ENCODE results near the gene DKK3.

The DKK3 gene

GRCh38 chr11:12009617-12010321 lies 1.3 kb upstream of the DKK3 start:
- Histone ChIP-seq H3K4me3 (no peak overlapping the region), H3K9me3 (ENCODE audit: low read depth, low read length) (no peaks in the 10 kb centered on the region), H3K27ac (no peak overlapping the region), H3K9ac (ENCODE audit: insufficient read length) (no peak overlapping the region), H3K36me3 (ENCODE audit: insufficient read depth, low read length) (no peaks in the 10 kb centered on the region)
- no peak for DNase-seq (ENCODE audit: low read depth, low spot score)
- TF ChIP-seq POLR2AphosphoS5 (IDR thresholded peaks at IDR 0.05; ENCODE audit: borderline replicate concordance, low read depth, low read length) (no peak), EZH2 (IDR thresholded peaks at IDR 0.05) (no peak), FOXP2 (optimal IDR thresholded peaks at IDR 0.05; ENCODE audit: control extremely low read depth, extremely low read length, insufficient read depth) (no peak)

GRCh38 chr11:12008790-12009616 lies 577 bp upstream of the DKK3 start:
- Histone ChIP-seq H3K27ac (no peak overlapping the region), H3K9me3 (ENCODE audit: low read depth, low read length) (no peaks in the 10 kb centered on the region), H3K36me3 (ENCODE audit: insufficient read depth, low read length) (no peaks in the 10 kb centered on the region), H3K4me3 (peak overlapping the region; percentile 79), H3K9ac (ENCODE audit: insufficient read length) (peak overlapping the region; percentile 15)
- DNase-seq (ENCODE audit: low read depth, low spot score), result no peak
- TF ChIP-seq POLR2AphosphoS5 (IDR thresholded peaks at IDR 0.05; ENCODE audit: borderline replicate concordance, low read depth, low read length) (no peak), FOXP2 (optimal IDR thresholded peaks at IDR 0.05; ENCODE audit: control extremely low read depth, extremely low read length, insufficient read depth) (no peak), EZH2 (IDR thresholded peaks at IDR 0.05) (no peak)

DNA sequence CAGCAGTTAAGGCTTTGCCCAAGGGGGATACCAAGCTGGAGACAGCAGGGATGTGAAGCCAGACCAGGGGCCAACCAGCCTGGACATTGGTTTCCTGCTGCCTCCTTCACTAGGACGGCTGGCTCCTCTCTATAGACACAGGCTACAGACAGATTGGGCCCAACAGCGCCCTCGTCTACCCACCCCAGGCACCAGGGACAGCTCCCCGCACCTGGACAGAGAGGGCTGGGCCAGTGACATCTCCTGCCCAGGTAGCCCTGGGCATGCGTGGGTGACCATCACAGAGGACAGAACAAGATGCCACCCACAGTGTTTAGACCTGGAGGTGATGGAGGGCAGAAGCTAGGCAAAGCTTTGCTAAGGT lies 1.2 kb downstream of the DKK3 start:
- H3K9ac ChIP-seq (ENCODE audit: insufficient read length), result no peak overlapping the region

GRCh38 chr11:12006552-12007229 lies 1.7 kb downstream of the DKK3 start:
- Histone ChIP-seq H3K27ac (no peak overlapping the region), H3K9ac (ENCODE audit: insufficient read length) (no peak overlapping the region), H3K4me3 (no peak overlapping the region), H3K36me3 (ENCODE audit: insufficient read depth, low read length) (no peaks in the 10 kb centered on the region), H3K9me3 (ENCODE audit: low read depth, low read length) (no peaks in the 10 kb centered on the region)
- no peak for DNase-seq (ENCODE audit: low read depth, low spot score)
- TF ChIP-seq POLR2AphosphoS5 (IDR thresholded peaks at IDR 0.05; ENCODE audit: borderline replicate concordance, low read depth, low read length), result no peak
- no peak for TF ChIP-seq FOXP2 (optimal IDR thresholded peaks at IDR 0.05; ENCODE audit: control extremely low read depth, extremely low read length, insufficient read depth)
- TF ChIP-seq EZH2 (IDR thresholded peaks at IDR 0.05), result no peak

More for the DNA sequence above, 1.2 kb downstream of the DKK3 start:
- no peak overlapping the region for H3K4me3 ChIP-seq
- H3K36me3 ChIP-seq (ENCODE audit: insufficient read depth, low read length), result no peaks in the 10 kb centered on the region
- TF ChIP-seq POLR2AphosphoS5 (IDR thresholded peaks at IDR 0.05; ENCODE audit: borderline replicate concordance, low read depth, low read length) (no peak), FOXP2 (optimal IDR thresholded peaks at IDR 0.05; ENCODE audit: control extremely low read depth, extremely low read length, insufficient read depth) (no peak), EZH2 (IDR thresholded peaks at IDR 0.05) (no peak)
- H3K9me3 ChIP-seq (ENCODE audit: low read depth, low read length), result no peaks in the 10 kb centered on the region
- H3K27ac ChIP-seq, result no peak overlapping the region
- no peak for DNase-seq (ENCODE audit: low read depth, low spot score)

GRCh38 chr11:12005476-12005875 lies 3.0 kb downstream of the DKK3 start:
- H3K9ac ChIP-seq (ENCODE audit: insufficient read length), result no peak overlapping the region
- H3K36me3 ChIP-seq (ENCODE audit: insufficient read depth, low read length), result no peaks in the 10 kb centered on the region
- no peaks in the 10 kb centered on the region for H3K9me3 ChIP-seq (ENCODE audit: low read depth, low read length)
- DNase-seq (ENCODE audit: low read depth, low spot score), result no peak
- H3K4me3 ChIP-seq, result no peak overlapping the region
- H3K27ac ChIP-seq, result no peak overlapping the region
- TF ChIP-seq EZH2 (IDR thresholded peaks at IDR 0.05) (no peak), POLR2AphosphoS5 (IDR thresholded peaks at IDR 0.05; ENCODE audit: borderline replicate concordance, low read depth, low read length) (no peak), FOXP2 (optimal IDR thresholded peaks at IDR 0.05; ENCODE audit: control extremely low read depth, extremely low read length, insufficient read depth) (no peak)

DNA sequence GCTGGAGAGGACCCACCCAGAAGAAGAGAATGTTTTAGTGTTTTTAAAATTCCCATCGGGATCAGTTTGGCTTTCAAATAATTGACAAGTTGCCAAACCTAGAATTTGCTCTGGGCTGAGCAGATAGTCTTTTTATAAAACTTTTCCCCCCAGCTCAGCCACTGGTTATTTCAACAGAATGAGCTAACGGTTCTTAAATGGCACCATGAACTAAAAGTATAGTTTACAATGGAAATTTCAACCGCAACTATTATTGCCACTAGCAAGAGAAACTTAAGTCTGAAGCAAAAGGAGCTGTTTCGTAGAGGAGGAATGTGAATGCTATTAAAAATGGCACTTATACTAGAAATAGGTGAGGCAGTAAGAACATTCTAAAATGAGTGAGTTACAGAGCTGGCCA lies 3.4 kb downstream of the DKK3 start:
- TF ChIP-seq FOXP2 (optimal IDR thresholded peaks at IDR 0.05; ENCODE audit: control extremely low read depth, extremely low read length, insufficient read depth), result no peak
- TF ChIP-seq POLR2AphosphoS5 (IDR thresholded peaks at IDR 0.05; ENCODE audit: borderline replicate concordance, low read depth, low read length), result no peak
- TF ChIP-seq EZH2 (IDR thresholded peaks at IDR 0.05), result no peak
- H3K36me3 ChIP-seq (ENCODE audit: insufficient read depth, low read length), result no peaks in the 10 kb centered on the region
- no peak overlapping the region for H3K9ac ChIP-seq (ENCODE audit: insufficient read length)
- no peaks in the 10 kb centered on the region for H3K9me3 ChIP-seq (ENCODE audit: low read depth, low read length)
- DNase-seq (ENCODE audit: low read depth, low spot score), result no peak
- H3K4me3 ChIP-seq, result 0 out of 2 replicates have a peak overlapping the region, but pooled peaks have one; percentile 7
- H3K27ac ChIP-seq, result no peak overlapping the region

DNA sequence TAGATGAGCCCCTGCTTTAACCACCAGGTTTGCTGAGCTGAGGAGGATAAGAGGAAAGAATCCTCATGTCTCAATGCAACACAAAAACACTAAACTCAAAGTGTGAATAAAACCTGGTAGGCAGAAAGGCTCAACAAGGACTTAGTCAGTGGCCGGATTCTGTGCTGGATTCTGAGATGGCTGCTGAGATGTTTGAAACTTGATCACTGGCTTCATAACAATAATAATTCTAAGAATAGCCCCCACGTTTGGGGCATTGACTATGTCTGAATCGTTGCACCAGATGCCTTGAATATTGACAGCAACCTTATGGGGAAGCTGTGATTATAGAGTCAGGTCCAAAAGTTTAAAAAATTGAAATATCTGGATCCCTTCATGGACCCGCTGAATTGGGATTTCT lies 4.6 kb downstream of the DKK3 start:
- Histone ChIP-seq H3K9ac (ENCODE audit: insufficient read length) (no peak overlapping the region), H3K36me3 (ENCODE audit: insufficient read depth, low read length) (no peaks in the 10 kb centered on the region), H3K27ac (no peak overlapping the region), H3K4me3 (no peak overlapping the region), H3K9me3 (ENCODE audit: low read depth, low read length) (no peaks in the 10 kb centered on the region)
- no peak for DNase-seq (ENCODE audit: low read depth, low spot score)
- TF ChIP-seq POLR2AphosphoS5 (IDR thresholded peaks at IDR 0.05; ENCODE audit: borderline replicate concordance, low read depth, low read length), result no peak

- DNase-seq (ENCODE audit: low read depth, low spot score), result no peak
- H3K27ac ChIP-seq, result no peak overlapping the region
- no peaks in the 10 kb centered on the region for H3K36me3 ChIP-seq (ENCODE audit: insufficient read depth, low read length)
- no peak overlapping the region for H3K9ac ChIP-seq (ENCODE audit: insufficient read length)
- no peaks in the 10 kb centered on the region for H3K9me3 ChIP-seq (ENCODE audit: low read depth, low read length)
- H3K4me3 ChIP-seq, result no peak overlapping the region
- TF ChIP-seq POLR2AphosphoS5 (IDR thresholded peaks at IDR 0.05; ENCODE audit: borderline replicate concordance, low read depth, low read length) (no peak), FOXP2 (optimal IDR thresholded peaks at IDR 0.05; ENCODE audit: control extremely low read depth, extremely low read length, insufficient read depth) (no peak), EZH2 (IDR thresholded peaks at IDR 0.05) (no peak)
Measured at GRCh38 chr11:12003336-12003735, 5.1 kb downstream of the DKK3 start.

Measured in SK-N-MC (cell line).